Activated CD8-positive, alpha-beta T cell treated with anti-CD3 and anti-CD28 coated beads for 36 hours (primary cell): Measurements from ENCODE around the gene ADAMTS9. TPM values are rescaled to one million over a fixed set of nuclear protein-coding genes. Genes with fewer than 3 reads are reported as not detected.

Experiments used
- ATAC-seq: fragments of 200-7000 bp; cut with Tn5 transposase; one replicate; pipeline ENCODE4 v1.10.0; 2021; ENCODE audit warnings: mild to moderate bottlenecking, moderate library complexity
- CTCF ChIA-PET: fragments of 350-600 bp; sonication (Branson Sonifier 250); formaldehyde crosslinking; loops from one replicate; lab custom pipeline; 2021; ENCODE audit warnings: antibody characterized with exemption; lab: Charles Lee
- POLR2A ChIA-PET: fragments of 350-600 bp; sonication (Branson Sonifier 250); formaldehyde crosslinking; loops from one replicate; lab custom pipeline; 2021; ENCODE audit warnings: antibody characterized with exemption; lab: Charles Lee
- DNase-seq: peaks from one replicate; pipeline ENCODE4 v3.0.0-alpha.2; 2020
- H3K27ac Mint-ChIP-seq: one replicate; pipeline ENCODE4 v1.8.0; 2021; ENCODE audit warnings: mild to moderate bottlenecking, mixed read lengths
- H3K27me3 Mint-ChIP-seq: one replicate; pipeline ENCODE4 v1.8.0; 2021; ENCODE audit warnings: mixed read lengths
- H3K36me3 Mint-ChIP-seq: one replicate; pipeline ENCODE4 v1.8.0; 2021; ENCODE audit warnings: low read depth, mixed read lengths
- H3K4me1 Mint-ChIP-seq: one replicate; pipeline ENCODE4 v1.8.0; 2021; ENCODE audit warnings: low read depth, mixed read lengths
- H3K4me3 Mint-ChIP-seq: one replicate; pipeline ENCODE4 v1.8.0; 2021; ENCODE audit warnings: mild to moderate bottlenecking, moderate library complexity, mixed read lengths
- H3K9me3 Mint-ChIP-seq: one replicate; pipeline ENCODE4 v1.8.0; 2021; ENCODE audit warnings: mixed read lengths
- intact Hi-C: fragments of 100-400 bp; cut with micrococcal nuclease; formaldehyde crosslinking; loops from one replicate; pipeline ENCODE4 v1.10.0; 2022
- total RNA-seq, 2 experiments: library from RNA; stranded (reverse); gene quantifications; one replicate each; pipeline ENCODE4 v1.2.3, GENCODE V29; 2021
- TF ChIP-seq, protein P1 (sequence below): fragments of 200-600 bp; IDR thresholded peaks from one replicate; pipeline ENCODE4 v1.8.0; 2022; ENCODE audit warnings: antibody characterized with exemption, mild to moderate bottlenecking

Gene ADAMTS9
- total RNA-seq, 2 experiments from 2014 or later: not detected

DNA sequence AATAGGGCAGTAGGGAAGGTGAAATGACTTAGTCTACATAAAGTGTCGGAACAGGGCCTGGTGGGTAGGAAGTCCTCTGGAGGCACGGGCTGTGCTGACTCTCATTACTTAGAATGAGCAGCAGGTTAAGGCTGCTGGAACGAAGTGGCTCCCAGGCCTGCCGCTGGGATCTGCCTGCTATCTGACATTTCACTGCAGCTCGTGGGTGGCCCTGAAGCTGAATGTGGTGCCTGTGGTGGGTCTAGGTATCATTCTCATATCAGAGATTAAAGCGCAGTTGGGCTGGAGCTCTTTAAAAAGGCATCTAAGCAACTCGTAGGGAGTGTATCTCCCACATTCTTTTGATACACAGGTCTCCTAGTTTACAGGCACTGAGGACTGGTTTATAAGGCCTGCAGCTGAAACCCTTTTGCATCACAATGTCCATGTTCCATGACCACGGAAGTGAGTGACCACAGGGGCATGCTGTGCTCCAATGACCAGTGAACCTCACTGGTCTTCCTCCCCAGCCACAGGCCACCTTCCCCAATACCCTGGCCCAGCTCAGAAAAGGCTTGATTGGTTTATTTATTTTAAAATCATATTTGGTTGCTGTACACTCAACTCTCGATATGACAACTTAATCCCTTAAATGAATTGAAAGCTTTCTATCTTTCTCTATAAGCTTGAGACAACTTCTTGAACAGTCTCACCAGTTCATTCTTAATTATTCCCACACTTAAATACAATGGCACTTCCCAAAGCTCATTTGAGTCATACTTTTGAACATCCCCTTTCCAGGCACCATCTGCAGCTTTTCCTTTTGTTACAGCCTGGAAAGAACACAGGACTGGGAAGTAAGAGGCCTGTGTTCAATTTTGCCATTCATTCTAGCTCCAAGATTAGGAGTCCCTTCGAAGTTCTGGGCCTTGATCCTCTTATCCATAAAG lies 19.0 kb downstream of the ADAMTS9 start:
- intact Hi-C loops: no loop called here
- Mint-ChIP-seq H3K9me3 (no peaks in the 10 kb centered on the region), H3K36me3 (no peaks in the 10 kb centered on the region), H3K4me3 (no peak overlapping the region), H3K27me3 (no peaks in the 10 kb centered on the region), H3K4me1 (no peaks in the 10 kb centered on the region), H3K27ac (no peak overlapping the region)
- ChIA-PET POLR2A (no interaction called here), CTCF (no interaction called here)
- ATAC-seq: no peak
- no peak for DNase-seq
- TF ChIP-seq, protein P1, sequence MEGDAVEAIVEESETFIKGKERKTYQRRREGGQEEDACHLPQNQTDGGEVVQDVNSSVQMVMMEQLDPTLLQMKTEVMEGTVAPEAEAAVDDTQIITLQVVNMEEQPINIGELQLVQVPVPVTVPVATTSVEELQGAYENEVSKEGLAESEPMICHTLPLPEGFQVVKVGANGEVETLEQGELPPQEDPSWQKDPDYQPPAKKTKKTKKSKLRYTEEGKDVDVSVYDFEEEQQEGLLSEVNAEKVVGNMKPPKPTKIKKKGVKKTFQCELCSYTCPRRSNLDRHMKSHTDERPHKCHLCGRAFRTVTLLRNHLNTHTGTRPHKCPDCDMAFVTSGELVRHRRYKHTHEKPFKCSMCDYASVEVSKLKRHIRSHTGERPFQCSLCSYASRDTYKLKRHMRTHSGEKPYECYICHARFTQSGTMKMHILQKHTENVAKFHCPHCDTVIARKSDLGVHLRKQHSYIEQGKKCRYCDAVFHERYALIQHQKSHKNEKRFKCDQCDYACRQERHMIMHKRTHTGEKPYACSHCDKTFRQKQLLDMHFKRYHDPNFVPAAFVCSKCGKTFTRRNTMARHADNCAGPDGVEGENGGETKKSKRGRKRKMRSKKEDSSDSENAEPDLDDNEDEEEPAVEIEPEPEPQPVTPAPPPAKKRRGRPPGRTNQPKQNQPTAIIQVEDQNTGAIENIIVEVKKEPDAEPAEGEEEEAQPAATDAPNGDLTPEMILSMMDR: no peak

DNA sequence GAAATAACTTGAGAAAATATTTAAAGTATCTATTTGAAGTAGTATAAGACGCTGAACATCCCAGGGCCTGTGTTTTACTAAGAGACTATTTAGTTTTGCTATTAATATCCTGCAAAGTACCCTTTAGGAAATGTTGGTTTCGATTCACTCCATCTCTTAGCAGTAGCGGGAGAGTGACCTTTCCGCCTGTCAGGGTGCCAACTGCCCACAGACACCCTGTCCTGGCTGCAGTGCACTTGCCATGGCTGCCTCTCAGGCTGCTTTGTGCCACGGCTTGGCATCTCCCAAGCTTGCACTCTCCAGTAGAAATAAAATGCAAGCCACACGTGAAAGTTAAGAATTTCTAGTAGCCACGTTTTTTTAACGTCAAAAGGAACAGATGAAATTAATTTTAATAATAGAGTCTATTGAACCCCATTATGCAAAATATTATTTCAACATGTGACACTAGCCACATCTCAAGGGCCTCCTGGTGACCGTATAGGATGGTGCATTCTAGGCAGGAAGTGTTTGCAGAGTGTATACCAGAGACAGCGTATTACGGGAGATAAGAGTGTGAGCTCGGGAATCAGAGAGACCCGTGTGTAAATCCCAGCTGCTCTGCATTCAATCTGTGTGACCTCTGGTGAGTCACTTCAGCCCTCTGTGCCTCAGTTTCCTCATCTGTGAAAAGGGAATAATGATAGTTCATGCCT lies 19.8 kb downstream of the ADAMTS9 start:
- Mint-ChIP-seq H3K4me1 (no peaks in the 10 kb centered on the region), H3K27me3 (no peaks in the 10 kb centered on the region), H3K36me3 (no peaks in the 10 kb centered on the region), H3K4me3 (no peak overlapping the region), H3K27ac (no peak overlapping the region), H3K9me3 (no peaks in the 10 kb centered on the region)
- DNase-seq (no peak), ATAC-seq (no peak)
- TF ChIP-seq, protein P1: no peak
- intact Hi-C loops: no loop called here
- ChIA-PET CTCF (no interaction called here), POLR2A (no interaction called here)

DNA sequence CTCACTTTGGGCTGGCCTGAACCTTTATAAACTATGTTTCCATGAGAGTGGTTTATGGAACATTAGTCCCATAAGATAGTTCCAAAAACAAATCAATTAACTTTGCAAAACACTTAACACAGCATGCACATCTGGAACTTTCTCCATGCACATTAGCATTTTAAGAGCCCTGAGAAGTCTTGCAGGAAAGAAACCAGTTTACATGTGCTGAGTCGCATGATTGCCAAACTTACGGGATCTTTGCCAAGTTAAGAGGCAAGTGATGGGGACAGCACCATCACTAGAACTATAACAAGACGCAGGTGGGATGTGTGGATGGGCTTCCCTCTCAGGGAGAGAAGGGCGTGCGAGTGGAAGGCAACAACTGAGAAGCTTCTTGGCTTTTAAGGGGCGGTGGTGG lies 20.7 kb downstream of the ADAMTS9 start:
- no peaks in the 10 kb centered on the region for H3K36me3 Mint-ChIP-seq
- ChIA-PET CTCF (no interaction called here), POLR2A (no interaction called here)
- DNase-seq (no peak), ATAC-seq (no peak)
- TF ChIP-seq, protein P1: no peak
- no peak overlapping the region for H3K4me3 Mint-ChIP-seq
- peaks cover 6% of the 10 kb centered on the region for H3K9me3 Mint-ChIP-seq
- H3K27ac Mint-ChIP-seq: no peak overlapping the region
- intact Hi-C loops: no loop called here
- H3K4me1 Mint-ChIP-seq: no peaks in the 10 kb centered on the region
- H3K27me3 Mint-ChIP-seq: no peaks in the 10 kb centered on the region

DNA sequence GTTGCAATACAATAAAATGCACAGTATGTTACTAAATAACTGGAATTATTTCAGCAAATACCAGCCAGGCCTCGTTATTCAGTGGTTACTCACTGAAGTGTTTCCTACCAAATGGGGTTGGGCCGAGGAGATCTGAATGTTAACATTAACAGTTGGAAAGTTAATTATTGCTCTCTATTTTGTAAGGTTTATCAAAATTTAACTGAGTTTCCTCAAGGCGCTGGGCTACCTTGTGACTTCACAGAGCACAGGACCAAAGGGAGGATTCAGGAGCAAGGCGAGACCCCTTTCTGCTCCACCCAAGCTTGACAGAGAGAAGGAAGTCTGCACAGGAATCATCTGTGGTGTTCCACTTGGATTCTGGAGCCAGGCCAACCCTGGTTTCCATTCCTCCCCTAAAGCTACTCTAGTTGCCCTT lies 21.6 kb downstream of the ADAMTS9 start:
- TF ChIP-seq, protein P1: no peak
- Mint-ChIP-seq H3K36me3 (no peaks in the 10 kb centered on the region), H3K27me3 (no peaks in the 10 kb centered on the region), H3K27ac (no peak overlapping the region), H3K4me1 (no peaks in the 10 kb centered on the region), H3K9me3 (peaks cover 10% of the 10 kb centered on the region), H3K4me3 (no peak overlapping the region)
- DNase-seq: no peak
- intact Hi-C loops: no loop called here
- POLR2A ChIA-PET: no interaction called here
- CTCF ChIA-PET: no interaction called here
- ATAC-seq: no peak

DNA sequence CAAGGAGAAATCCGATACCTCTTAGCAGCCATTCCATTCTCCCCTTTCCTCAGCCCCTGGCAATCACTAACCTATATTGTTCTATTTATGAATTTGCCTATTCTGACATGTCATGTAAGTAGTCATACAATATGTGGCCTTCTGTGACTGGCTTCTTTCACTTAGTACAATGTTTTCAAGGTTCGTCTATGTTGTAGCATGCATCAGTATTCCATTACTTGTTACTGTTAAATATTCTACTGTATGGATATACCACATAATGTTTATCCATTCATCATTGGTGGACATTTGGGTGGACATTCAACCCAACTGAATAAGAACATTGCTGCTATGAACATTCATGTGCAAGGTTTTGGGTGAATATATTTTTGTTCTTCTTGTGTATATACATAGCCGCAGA lies 23.4 kb downstream of the ADAMTS9 start:
- no peak for ATAC-seq

More for the DNA sequence above, 23.4 kb downstream of the ADAMTS9 start:
- H3K4me1 Mint-ChIP-seq: no peaks in the 10 kb centered on the region
- DNase-seq: no peak
- CTCF ChIA-PET: no interaction called here
- intact Hi-C loops: no loop called here
- H3K36me3 Mint-ChIP-seq: no peaks in the 10 kb centered on the region
- H3K27me3 Mint-ChIP-seq: no peaks in the 10 kb centered on the region
- no peak overlapping the region for H3K27ac Mint-ChIP-seq
- POLR2A ChIA-PET: no interaction called here
- TF ChIP-seq, protein P1: no peak
- H3K9me3 Mint-ChIP-seq: peaks cover 10% of the 10 kb centered on the region
- no peak overlapping the region for H3K4me3 Mint-ChIP-seq
